NCI-H1694 (cell line): ENCODE results near the gene SP140.
"Not testable (repeated sequence)": the region's sequence is repeated elsewhere in the genome, so short reads cannot be mapped to it uniquely, and the experiment has no call there.

Experiments
- DNase-seq: peaks from one replicate; lab custom pipeline; 2025; lab: John Stamatoyannopoulos, UW

The SP140 gene

DNA sequence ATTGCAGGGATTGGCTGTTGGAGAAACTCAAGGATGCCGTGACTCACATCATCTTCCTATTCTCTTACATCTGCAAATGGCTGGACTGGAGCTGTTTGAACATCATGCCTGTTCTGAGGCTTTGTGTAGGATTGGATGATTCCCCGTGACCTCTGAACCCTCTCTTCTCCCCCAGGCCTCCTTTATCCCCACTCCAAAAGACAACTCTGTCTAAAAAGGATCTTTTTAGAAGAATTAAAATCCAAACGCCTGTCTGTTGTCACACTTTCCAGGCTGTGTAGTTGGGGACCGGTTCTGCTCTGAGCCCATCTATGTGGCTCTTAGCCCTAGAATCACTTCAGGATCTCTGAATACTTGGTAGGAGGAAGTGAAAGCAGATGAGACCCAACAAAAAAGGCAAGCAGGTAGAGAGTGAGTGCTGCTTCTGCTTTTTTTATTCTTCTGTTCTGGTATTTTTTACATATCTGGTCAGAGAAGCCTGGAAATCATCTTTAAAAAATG is 565 bp downstream of the SP140 start:
- DNase-seq, result no peak

DNA sequence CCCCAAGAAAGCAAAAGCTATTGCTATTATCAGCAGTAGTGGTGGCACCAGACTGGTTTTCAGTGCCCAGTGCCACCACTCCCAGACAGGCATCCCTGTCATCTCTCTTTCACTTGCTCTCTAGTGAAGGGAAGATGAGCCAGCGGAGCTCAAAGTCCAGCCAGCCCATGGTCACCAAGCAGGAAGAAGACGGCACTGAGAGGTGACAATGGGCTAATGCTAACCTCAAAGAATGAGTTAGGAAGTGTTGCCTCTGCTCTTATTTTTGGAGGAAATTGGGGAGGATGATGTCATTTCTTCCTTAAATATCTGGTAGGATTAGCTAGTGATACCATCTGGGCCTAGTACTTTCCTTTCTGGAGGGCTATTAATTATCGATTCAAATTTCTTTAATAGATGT is 1.7 kb downstream of the SP140 start:
- no peak for DNase-seq

DNA sequence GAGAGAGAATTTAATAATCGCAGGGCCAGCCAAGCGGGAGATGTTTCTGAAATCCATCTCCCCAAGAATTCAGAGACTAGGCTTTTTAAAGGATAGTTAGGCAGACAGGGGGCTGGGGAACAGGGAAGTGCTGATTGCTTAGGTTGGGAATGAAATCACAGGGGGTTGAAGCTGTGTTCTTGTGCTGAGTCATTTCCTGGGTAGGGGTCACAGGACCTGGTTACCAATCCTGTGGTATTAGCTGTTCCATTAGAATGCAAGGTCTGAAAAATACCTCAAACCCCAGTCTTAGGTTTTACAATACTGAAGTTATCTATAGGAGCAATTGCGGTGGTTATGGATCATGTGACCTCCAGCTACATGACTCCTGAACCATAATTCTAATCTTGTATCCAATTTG is 4.6 kb downstream of the SP140 start:
- DNase-seq, result no peak

DNA sequence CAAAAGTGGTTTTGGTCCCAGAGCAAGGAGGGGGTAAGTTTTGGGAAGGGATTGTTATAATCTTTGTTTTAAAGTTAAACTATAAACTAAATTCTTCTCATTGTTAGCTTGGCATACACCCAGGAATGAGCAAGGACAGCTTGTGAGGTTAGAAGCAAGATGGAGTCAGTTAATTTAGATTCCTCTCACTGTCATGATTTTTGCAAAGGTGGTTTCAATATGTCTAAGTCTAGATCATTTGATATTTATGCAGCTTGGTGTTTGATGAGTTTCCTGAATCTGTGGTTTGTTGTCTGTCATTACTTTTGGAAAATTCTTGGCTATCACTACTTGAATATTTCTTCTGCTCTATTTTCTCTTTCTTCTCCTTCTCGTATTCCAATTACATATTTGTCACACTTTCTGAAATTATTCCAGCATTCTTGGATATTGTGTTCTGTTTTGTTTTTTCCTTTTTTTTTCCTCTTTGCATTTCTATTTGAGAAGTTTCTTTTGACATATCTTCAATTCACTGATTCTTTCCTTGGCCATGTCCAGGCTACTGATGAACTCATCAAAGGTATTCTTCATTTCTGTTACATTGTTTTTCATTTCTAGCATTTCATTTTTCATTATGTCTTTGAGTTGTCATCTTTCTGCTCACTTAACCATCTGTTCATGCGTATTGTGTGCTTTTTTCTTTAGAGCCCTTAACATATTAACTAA is 5.1 kb downstream of the SP140 start:
- no peak for DNase-seq

- no peak for DNase-seq
Observed at GRCh38 chr2:230231251-230231650, 5.7 kb downstream of the SP140 start.

- DNase-seq, result no peak
Observed at GRCh38 chr2:230234122-230234722, 8.7 kb downstream of the SP140 start.

- DNase-seq, result no peak
Observed at GRCh38 chr2:230234845-230235244, 9.3 kb downstream of the SP140 start.

DNA sequence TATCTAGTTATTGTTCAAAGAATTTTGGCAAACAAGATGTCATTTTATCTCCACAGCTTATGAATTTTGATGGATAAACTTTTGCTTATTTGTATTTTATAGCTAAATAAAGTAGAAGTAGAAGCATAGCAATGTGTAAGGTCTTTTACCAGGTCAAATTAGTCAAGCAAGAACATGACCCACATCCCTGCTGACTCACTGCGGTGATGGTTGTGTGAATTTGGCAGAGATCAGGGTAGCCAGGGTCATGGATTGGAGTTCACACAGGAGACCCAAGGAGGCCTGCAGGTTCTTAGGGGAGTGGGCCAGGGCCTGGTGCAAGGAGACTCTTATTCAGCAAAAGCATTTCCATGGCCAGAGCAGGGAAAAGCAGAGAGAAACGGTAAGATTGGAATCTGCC is 18.7 kb downstream of the SP140 start:
- DNase-seq, result no peak

DNA sequence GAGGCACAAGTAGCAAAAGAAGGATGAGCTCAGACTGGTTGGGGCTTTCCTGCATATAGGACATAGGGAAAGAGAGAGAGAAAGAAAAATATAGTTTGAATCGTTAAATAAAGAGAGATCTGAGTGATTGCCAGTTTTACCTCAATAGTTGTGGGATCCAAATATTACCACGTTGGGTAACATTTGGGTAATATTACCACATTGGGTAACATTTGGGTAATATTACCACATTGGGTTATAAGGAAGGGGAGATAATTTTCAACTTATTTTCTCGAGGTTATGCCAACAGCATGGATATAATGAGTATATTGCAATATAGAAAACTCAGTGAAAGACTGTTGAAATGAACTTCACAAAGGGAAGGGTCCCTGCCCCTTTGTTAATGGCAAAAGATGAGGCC is 20.7 kb downstream of the SP140 start:
- no peak for DNase-seq

DNA sequence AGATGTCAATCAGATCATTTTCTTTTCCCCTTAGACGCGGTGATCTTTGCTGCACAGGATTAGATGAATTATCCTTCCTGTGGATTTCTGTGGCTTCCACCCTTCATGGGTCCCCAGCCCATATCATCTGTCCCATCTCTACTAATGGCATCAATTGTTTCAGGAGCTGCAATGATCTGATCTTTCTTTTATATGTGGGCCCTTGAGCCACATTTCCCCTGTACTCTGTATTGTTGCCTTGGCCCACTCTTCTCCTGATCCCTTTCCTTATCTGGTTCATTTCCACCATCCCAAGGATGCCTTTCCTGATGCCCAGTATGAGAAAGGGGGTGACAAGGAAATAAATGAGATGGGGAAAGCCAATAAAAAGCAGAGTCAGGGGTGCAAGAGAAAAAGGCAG is 24.7 kb downstream of the SP140 start:
- DNase-seq, result no peak

GRCh38 chr2:230254152-230254881 is 28.8 kb downstream of the SP140 start:
- no peak for DNase-seq

- no peak for DNase-seq
Observed at GRCh38 chr2:230256733-230257332, 31.3 kb downstream of the SP140 start.

DNA sequence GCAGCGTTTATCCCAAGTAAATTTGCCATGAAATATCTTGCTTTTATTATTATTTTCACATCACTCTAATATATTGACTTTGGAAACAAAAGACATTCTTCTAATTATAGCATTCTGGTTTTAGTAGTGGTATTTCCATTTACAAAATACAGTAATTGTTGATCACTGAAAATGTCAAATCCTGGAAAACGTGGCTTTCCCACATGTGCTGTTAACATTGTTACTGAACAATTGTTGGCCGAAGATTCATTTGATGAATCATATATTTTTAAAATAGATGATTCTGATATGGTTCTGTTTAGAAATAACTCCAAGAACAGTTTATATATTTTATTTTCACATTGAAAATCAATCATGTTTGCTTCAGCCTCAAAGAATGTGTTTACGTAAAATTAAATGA is 32.9 kb downstream of the SP140 start:
- no peak for DNase-seq

DNA sequence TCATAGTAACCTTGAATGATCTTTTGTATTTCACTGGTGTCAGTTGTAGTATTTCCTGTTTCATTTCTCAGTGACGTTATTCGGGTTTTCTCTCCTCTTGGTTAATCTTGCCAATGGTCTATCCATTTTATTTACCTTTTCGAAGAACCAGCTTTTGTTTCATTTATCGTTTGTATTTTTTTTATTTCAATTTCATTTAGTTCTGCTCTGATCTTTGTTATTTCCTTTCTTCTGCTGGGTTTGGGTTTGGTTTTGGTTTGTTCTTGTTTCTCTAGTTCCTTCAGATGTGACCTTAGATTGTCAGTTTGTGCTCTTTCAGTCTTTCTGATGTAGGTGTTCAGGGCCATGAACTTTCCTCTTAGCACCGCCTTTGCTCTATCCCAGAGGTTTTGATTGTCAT is 36.7 kb downstream of the SP140 start:
- no peak for DNase-seq

DNA sequence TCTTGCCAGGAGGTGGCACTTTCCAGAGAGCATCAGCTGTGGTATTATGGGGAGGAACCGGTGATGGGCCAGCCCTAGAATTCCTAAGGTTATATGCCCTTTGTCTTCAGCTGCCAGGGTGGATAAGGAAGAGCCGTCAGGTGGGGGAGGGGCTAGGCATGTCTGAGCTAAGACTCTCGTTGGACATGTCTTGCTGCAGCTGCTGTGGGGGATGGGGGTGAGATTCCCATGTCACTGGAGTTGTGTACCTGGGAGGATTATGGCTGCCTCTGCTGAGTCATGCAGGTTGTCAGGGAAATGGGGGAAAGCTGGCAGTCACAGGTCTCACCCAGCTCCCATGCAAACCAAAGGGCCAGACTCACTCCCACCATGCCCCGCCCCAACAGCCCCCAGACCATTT is 39.4 kb downstream of the SP140 start:
- not testable (repeated sequence) for DNase-seq

DNA sequence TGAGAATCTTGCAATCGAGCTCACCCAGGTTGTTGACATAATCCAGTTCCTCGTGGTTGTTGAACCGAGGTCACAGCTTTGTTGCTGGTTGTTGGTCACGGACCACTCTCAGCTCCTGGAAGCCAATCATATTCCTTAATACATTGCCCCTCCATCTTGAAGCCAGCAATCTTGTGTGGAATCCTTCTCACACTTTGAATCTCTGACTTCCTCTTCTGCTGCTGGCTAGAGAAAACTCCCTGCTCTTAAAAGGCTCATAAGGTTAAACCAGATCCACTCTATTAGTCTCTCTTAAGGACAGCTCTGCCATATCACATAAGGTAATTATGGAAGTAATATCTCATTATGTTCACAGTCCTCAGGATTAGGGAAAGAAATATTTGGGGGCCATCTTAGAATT is 41.1 kb downstream of the SP140 start:
- DNase-seq, result no peak

- DNase-seq, result no peak
Observed at GRCh38 chr2:230267059-230267458, 41.5 kb downstream of the SP140 start.

DNA sequence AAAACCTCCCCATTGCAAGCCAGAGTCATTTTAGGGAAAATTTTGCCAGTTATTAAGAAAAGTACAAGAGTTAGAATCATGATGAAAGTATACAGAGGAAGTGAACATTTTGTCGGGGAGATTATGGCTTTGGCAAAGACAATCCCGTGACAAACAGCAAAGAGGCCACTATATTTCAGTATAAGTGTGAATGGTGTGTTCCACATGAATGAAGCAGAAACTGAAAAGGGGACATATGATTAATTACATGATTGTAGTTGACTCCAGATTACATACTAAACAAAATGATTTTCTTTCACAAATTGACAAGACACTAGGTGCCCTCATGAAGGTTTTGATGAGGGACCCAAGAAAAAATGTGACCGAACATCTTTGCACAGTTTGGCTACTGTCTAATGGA is 42.0 kb downstream of the SP140 start:
- no peak for DNase-seq

GRCh38 chr2:230268606-230269243 is 43.2 kb downstream of the SP140 start:
- no peak for DNase-seq

DNA sequence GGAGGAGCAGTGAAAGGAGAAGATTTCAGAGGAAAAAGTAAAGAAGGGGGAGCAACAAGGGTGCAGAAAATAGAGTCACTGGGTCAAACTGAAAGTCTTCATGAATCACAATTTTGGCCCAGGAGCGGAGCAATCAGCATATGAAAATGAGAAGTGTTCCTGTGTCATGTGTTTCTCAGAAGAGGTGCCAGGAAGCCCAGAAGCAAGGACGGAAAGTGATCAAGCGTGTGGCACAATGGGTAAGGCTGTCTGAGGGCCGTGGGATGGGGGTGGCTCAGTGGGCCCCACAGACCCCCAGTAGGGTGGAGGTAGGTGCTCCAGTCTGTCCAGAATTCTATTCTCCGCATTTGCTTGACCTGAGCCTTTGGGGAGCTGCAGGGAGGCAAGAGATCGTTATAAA is 44.2 kb downstream of the SP140 start:
- DNase-seq, result no peak

DNA sequence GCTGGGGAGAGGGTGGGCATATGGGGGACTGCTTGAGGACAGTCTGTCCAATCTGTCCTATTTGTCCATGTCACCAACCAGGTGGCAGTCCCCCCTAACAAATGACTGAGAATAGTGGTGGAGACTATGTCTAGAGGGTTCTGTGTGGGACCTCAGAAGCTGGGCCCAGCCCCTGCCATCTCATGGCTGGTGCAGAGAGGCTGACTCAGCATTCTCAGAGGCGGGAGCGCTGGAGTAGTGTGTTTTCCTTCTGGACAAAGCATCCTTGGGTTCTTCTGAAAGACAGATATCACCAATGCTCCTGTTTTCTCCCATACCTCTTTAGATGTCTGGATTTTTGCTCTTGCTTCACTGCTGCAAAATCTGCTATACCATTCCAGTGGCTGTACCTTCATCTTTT is 57.4 kb downstream of the SP140 start:
- no peak for DNase-seq

GRCh38 chr2:230286048-230286447 is 60.5 kb downstream of the SP140 start:
- DNase-seq, result no peak
